GM18951 (cell line): ENCODE data around the gene TSSK3.
"Not testable (repeated sequence)": the region's sequence is repeated elsewhere in the genome, so short reads cannot be mapped to it uniquely, and the experiment has no call there.

ENCODE experiments used
- POLR2A ChIP-seq: IDR thresholded peaks from 4 replicates; pipeline ENCODE4 v1.6.1; 2011; ENCODE audit warnings: mild to moderate bottlenecking; ENCODE audit not compliant: insufficient read length, insufficient read depth; ENCODE audit errors: extremely low read depth
- in situ Hi-C: fragments of 300-500 bp; cut with MboI; formaldehyde crosslinking; loops from one replicate; pipeline ENCODE4 v1.12.0; 2022; ENCODE audit warnings: low sequenced_read_pairs, mixed read lengths, inconsistent platforms; ENCODE audit not compliant: unreplicated experiment

TSSK3 gene

GRCh38 chr1:32390904-32391870 is 28.8 kb downstream of the TSSK3 start:
- in situ Hi-C loops, result no loop called here
- TF ChIP-seq POLR2A, result no peak

DNA sequence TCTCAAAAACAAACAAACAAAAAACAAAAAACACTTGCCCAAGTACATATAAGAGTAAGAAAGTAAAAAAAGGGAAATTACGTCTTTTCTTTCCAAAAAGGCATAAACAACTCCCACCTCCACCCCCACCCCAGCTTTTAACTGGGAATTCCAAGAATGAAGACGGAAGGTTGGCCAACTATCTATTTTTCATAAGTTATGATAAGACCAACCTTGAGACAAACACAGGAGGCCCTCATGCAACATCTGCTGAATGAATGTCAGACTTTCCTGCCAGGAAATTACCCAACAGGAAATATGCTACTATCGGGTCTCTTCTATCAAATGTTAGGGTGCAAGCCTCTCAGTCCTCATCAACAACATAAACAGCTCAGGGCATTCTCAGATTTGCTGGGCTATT is 30.0 kb downstream of the TSSK3 start:
- no peak for TF ChIP-seq POLR2A
- in situ Hi-C loops, result no loop called here

GRCh38 chr1:32393136-32393535 is 30.8 kb downstream of the TSSK3 start:
- in situ Hi-C loops, result no loop called here
- TF ChIP-seq POLR2A, result no peak

- no peak for TF ChIP-seq POLR2A
Measured at GRCh38 chr1:32393832-32394140, 31.4 kb downstream of the TSSK3 start.

GRCh38 chr1:32394141-32394889 is 32.0 kb downstream of the TSSK3 start, which contains the start of gene BSDC1:
Gene BSDC1, minus strand, starts transcription at chr1:32394441. Its CDS starts 27 bp downstream, at chr1:32394414.
- peak; percentile 87 for TF ChIP-seq POLR2A
- in situ Hi-C loops, result no loop called here

More at GRCh38 chr1:32393832-32394140, 31.4 kb downstream of the TSSK3 start:
- in situ Hi-C loops, result no loop called here

DNA sequence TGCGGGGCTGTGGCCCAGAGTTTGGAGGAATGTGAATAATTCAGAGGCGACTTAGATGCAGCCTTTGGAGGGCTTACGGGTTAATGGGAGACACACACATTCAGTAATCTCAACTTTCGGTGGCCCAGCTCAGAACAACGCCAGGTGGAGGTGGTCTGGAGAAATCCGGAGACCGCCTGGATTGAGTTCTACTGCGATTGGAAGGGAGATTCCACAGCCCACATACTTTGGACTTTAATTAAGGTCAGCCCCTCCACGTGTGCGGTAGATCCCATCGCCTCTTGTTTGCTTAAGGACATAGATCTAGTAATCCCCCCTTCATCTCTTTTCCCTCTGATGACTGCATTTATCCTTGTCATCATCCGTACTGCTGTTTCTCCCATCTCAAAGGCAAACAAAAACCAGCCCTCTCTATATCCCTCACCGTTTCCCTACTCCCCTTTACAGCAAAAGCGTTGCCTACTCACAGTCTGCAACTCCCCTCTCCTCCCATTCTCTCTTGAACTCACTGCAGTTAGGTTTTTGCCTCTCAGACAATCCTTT is 32.6 kb downstream of the TSSK3 start:
- no peak for TF ChIP-seq POLR2A
- in situ Hi-C loops, result no loop called here

DNA sequence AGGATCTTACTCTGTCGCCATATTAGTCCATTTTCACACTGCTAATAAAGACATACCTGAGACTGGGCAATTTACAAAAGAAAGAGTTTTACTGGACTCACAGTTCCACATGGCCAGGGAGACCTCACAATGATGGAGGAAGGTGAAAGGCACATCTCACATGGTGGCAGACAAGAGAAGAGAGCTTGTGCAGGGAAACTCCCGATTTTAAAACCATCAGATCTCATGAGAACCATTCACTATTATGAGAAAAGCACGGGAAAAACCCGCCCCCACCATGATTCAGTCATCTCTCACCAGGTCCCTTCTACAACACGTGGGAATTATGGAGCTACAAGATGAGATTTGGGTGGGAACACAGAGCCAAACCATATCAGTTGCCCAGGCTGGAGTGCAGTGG is 34.2 kb downstream of the TSSK3 start:
- in situ Hi-C loops, result not testable (repeated sequence)

- no peak for TF ChIP-seq POLR2A
- in situ Hi-C loops, result no loop called here
Measured at GRCh38 chr1:32398401-32398800, 36.1 kb downstream of the TSSK3 start.

DNA sequence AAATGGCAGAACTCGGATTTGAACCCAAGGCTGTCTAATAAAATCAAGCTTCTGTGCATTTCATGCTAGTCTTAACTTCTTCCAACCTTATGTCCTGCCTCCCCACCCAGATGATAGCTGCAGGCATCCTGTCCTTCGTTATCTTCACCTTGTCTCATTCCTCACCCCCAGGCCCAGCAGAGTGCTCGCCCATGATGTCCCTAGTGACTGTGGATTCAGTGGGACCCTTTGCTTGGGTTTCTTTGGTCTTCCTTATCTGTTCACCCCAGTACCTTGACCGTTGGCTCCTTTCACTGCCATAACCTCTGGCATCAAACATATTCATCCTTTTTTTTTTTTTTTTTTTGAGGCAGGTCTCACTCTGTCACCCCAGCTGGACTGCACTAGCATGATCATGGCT is 37.5 kb downstream of the TSSK3 start:
- in situ Hi-C loops, result no loop called here

DNA sequence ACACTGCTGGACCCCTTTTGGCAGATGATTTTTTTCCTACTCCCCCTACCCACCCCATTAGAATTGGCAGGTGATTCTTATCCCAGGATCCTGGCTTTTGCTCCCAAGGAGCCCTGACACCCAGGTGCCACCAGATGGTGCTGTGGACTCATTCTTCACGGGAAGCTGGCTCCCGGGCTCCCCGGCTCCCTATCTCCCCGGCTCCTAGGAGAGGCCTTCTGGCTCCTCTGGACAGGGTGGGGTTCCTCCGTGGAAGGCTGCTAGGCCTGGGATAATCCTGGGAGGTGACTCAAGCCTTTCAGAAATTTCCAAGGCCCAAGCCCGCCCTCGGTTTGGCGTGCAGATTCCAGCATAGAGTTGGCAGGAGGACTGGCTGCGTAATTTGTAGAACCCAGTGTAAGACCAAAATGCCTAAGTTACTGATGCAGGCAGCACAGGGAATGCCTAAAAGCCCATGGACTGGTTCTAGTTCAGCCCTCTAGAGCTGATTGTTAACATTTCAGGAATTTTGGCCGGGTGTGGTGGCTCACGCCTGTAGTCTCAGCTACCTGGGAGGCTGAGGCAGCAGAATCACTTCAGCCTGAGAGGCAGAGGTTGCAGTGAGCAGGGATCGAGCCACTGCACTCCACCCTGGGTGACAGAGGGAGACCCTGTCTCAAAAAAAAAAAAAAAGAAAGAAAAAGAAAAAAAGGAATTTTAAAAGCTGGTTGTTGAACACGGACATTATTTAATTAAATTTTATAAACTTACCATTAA is 38.7 kb downstream of the TSSK3 start:
- TF ChIP-seq POLR2A, result no peak
- in situ Hi-C loops, result no loop called here

More for the DNA sequence above, 37.5 kb downstream of the TSSK3 start:
- TF ChIP-seq POLR2A, result no peak

GRCh38 chr1:32404946-32405345 is 42.6 kb downstream of the TSSK3 start:
- no peak for TF ChIP-seq POLR2A
- in situ Hi-C loops, result no loop called here

- in situ Hi-C loops, result no loop called here
- TF ChIP-seq POLR2A, result no peak
Measured at GRCh38 chr1:32405672-32406467, 43.5 kb downstream of the TSSK3 start.

GRCh38 chr1:32406629-32407111 is 44.3 kb downstream of the TSSK3 start:
- TF ChIP-seq POLR2A, result no peak
- in situ Hi-C loops, result no loop called here
